GM19238 (cell line): ENCODE measurements around the gene ASB6.
"Not testable (repeated sequence)": the region's sequence is repeated elsewhere in the genome, so short reads cannot be mapped to it uniquely, and the experiment has no call there.

Experiments
- DNase-seq: peaks from one replicate; pipeline ENCODE4 v3.0.0; 2011; ENCODE audit warnings: low spot score; ENCODE audit not compliant: insufficient read length

The ASB6 gene

GRCh38 chr9:129667850-129668249 is 25.9 kb upstream of the ASB6 start:
- DNase-seq: no peak

GRCh38 chr9:129667378-129667777 is 25.4 kb upstream of the ASB6 start:
- DNase-seq: no peak

- DNase-seq: no peak
Observed at GRCh38 chr9:129666575-129666974, 24.6 kb upstream of the ASB6 start.

- DNase-seq: no peak
Observed at GRCh38 chr9:129665814-129666520, 24.0 kb upstream of the ASB6 start.

GRCh38 chr9:129665389-129665775 is 23.4 kb upstream of the ASB6 start, which contains the start of gene PRRX2:
Gene PRRX2 (plus strand): TSS chr9:129665647. CDS start chr9:129665868, 221 bp downstream.
- no peak for DNase-seq

GRCh38 chr9:129664746-129665388 is 22.9 kb upstream of the ASB6 start:
- DNase-seq: no peak

GRCh38 chr9:129662239-129662638 is 20.3 kb upstream of the ASB6 start:
- DNase-seq: not testable (repeated sequence)

- DNase-seq: no peak
Observed at GRCh38 chr9:129661029-129661428, 19.1 kb upstream of the ASB6 start.

- DNase-seq: no peak
Observed at GRCh38 chr9:129656795-129657390, 14.9 kb upstream of the ASB6 start.

GRCh38 chr9:129655696-129656095 is 13.7 kb upstream of the ASB6 start:
- DNase-seq: no peak

- no peak for DNase-seq
Observed at GRCh38 chr9:129655154-129655553, 13.2 kb upstream of the ASB6 start.

- DNase-seq: no peak
Observed at GRCh38 chr9:129654554-129655040, 12.6 kb upstream of the ASB6 start.

GRCh38 chr9:129653823-129654553 is 12.0 kb upstream of the ASB6 start:
- DNase-seq: no peak

GRCh38 chr9:129650680-129651235 is 8.8 kb upstream of the ASB6 start:
- DNase-seq: no peak

GRCh38 chr9:129649726-129650679 is 8.1 kb upstream of the ASB6 start:
- no peak for DNase-seq

GRCh38 chr9:129648764-129649115 is 6.8 kb upstream of the ASB6 start:
- no peak for DNase-seq

- DNase-seq: no peak
Observed at GRCh38 chr9:129648092-129648763, 6.3 kb upstream of the ASB6 start.

GRCh38 chr9:129647635-129648034 is 5.7 kb upstream of the ASB6 start:
- no peak for DNase-seq

GRCh38 chr9:129646654-129647053 is 4.7 kb upstream of the ASB6 start:
- DNase-seq: no peak

GRCh38 chr9:129646252-129646651 is 4.3 kb upstream of the ASB6 start:
- DNase-seq: no peak
